DND-41 (cell line): ENCODE results near the gene KCNMA1.

ENCODE experiments used
- ATAC-seq: fragments of 200-7000 bp; cut with Tn5 transposase; 3 replicates; pipeline ENCODE4 v1.9.1; 2021; ENCODE audit warnings: low read depth; ENCODE audit not compliant: insufficient read depth
- DNase-seq: peaks from one replicate; pipeline ENCODE4 v3.0.0-alpha.2; 2020
- H2AFZ ChIP-seq: 2 replicates; pipeline ENCODE4 v1.6.0; 2012; ENCODE audit warnings: low read depth, low read length
- H3K27ac ChIP-seq: 2 replicates; pipeline ENCODE4 v1.5.1; 2012; ENCODE audit warnings: low read length, inconsistent platforms
- H3K27me3 ChIP-seq: fragments of 200-600 bp; sonication (generic); 2 replicates; pipeline ENCODE4 v1.6.0; 2012; ENCODE audit warnings: low read length, mild to moderate bottlenecking, inconsistent platforms; ENCODE audit not compliant: insufficient read depth, poor library complexity
- H3K36me3 ChIP-seq: 2 replicates; pipeline ENCODE4 v1.5.1; 2012; ENCODE audit warnings: low read length, inconsistent platforms; ENCODE audit not compliant: insufficient read depth
- H3K4me1 ChIP-seq: 2 replicates; pipeline ENCODE4 v1.5.1; 2012; ENCODE audit warnings: mild to moderate bottlenecking, low read length; ENCODE audit not compliant: insufficient read depth
- H3K4me2 ChIP-seq: 2 replicates; pipeline ENCODE4 v1.6.0; 2012; ENCODE audit warnings: mild to moderate bottlenecking, moderate library complexity, low read length, inconsistent platforms; ENCODE audit not compliant: insufficient read depth
- H3K4me3 ChIP-seq, 2 experiments: fragments of 200-600 bp in 1 of 2; shearing (Covaris generic) in 1 of 2; 2 replicates each; pipeline ENCODE4 v1.5.1; 2012 to 2016; ENCODE audit warnings: inconsistent platforms in 2 of 2, low read length in 2 of 2, mild to moderate bottlenecking in 2 of 2, low read depth in 1 of 2, moderate library complexity in 1 of 2
- H3K79me2 ChIP-seq: 2 replicates; pipeline ENCODE4 v1.6.0; 2012; ENCODE audit warnings: low read length, inconsistent platforms; ENCODE audit not compliant: insufficient read depth
- H3K9ac ChIP-seq: 2 replicates; pipeline ENCODE4 v1.6.0; 2012; ENCODE audit warnings: low read depth, mild to moderate bottlenecking, inconsistent platforms, low read length, moderate library complexity
- H3K9me3 ChIP-seq: 2 replicates; pipeline ENCODE4 v1.5.1; 2012; ENCODE audit warnings: low read length, moderate library complexity, mild to moderate bottlenecking, inconsistent platforms; ENCODE audit not compliant: insufficient read depth, severe bottlenecking
- H4K20me1 ChIP-seq: 2 replicates; pipeline ENCODE4 v1.6.0; 2012; ENCODE audit warnings: low read length; ENCODE audit not compliant: insufficient read depth
- EZH2 ChIP-seq: IDR thresholded peaks from 3 replicates; pipeline ENCODE4 v1.6.1; 2012; ENCODE audit warnings: borderline replicate concordance, low read depth, mild to moderate bottlenecking, moderate library complexity, low read length, inconsistent platforms; ENCODE audit not compliant: severe bottlenecking
- TF ChIP-seq, protein P1 (sequence below): IDR thresholded peaks from 2 replicates; pipeline ENCODE4 v1.5.1; 2012; ENCODE audit warnings: borderline replicate concordance, low read length, moderate library complexity, mild to moderate bottlenecking; ENCODE audit not compliant: poor library complexity, severe bottlenecking; ENCODE audit errors: extremely low read depth

KCNMA1 gene

DNA sequence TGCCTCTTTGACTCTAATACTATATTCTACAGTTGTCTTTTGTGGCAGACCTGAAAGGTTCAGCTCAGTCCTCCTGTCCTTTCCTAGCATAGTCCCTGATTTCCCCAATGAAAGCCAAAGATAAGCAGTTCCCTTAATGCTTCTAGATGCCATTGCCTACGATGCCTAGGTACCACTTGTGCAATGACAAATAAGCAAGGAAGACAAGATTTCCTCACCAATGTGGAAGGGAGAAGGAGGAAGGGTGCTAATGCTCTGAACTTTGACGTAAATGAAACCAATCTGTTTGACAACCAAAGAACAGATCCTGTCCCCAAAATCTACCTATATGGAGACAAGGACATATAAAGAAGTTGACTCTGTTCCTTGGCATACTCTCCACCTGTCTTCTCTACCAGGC lies 393.3 kb downstream of the KCNMA1 start:
- no peak for DNase-seq
- no peak for TF ChIP-seq EZH2
- TF ChIP-seq, protein P1, sequence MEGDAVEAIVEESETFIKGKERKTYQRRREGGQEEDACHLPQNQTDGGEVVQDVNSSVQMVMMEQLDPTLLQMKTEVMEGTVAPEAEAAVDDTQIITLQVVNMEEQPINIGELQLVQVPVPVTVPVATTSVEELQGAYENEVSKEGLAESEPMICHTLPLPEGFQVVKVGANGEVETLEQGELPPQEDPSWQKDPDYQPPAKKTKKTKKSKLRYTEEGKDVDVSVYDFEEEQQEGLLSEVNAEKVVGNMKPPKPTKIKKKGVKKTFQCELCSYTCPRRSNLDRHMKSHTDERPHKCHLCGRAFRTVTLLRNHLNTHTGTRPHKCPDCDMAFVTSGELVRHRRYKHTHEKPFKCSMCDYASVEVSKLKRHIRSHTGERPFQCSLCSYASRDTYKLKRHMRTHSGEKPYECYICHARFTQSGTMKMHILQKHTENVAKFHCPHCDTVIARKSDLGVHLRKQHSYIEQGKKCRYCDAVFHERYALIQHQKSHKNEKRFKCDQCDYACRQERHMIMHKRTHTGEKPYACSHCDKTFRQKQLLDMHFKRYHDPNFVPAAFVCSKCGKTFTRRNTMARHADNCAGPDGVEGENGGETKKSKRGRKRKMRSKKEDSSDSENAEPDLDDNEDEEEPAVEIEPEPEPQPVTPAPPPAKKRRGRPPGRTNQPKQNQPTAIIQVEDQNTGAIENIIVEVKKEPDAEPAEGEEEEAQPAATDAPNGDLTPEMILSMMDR: no peak

DNA sequence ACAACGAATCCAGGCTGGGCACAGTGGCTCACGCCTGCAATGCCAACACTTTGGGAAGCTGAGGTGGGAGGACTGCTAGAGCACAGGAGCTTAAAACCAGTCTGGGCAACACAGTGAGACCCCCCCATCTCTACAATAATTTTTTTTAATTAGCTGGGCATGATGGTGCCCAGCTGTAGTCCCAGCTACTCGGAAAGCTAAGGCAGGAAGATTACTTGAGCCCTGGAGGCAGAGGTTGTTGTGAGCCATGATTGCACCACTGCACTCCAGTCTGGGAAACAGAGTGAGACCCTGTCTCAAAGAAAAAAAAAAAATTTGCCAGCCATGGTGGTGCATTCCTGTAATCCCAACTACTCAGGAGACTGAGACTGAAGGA lies 396.3 kb downstream of the KCNMA1 start:
- H3K4me3 ChIP-seq: no peak overlapping the region
- TF ChIP-seq EZH2: no peak
- TF ChIP-seq, protein P1: no peak
- H3K36me3 ChIP-seq: no peaks in the 10 kb centered on the region
- no peak overlapping the region for H3K4me2 ChIP-seq
- DNase-seq: no peak
- H3K9me3 ChIP-seq: no peaks in the 10 kb centered on the region
- H3K79me2 ChIP-seq: no peaks in the 10 kb centered on the region
- no peak overlapping the region for H2AFZ ChIP-seq
- H4K20me1 ChIP-seq: no peaks in the 10 kb centered on the region
- no peak for ATAC-seq
- no peaks in the 10 kb centered on the region for H3K4me1 ChIP-seq
- no peak overlapping the region for H3K9ac ChIP-seq
- no peak overlapping the region for H3K27ac ChIP-seq
- H3K27me3 ChIP-seq: no peaks in the 10 kb centered on the region

More for the DNA sequence above, 393.3 kb downstream of the KCNMA1 start:
- Histone ChIP-seq H2AFZ (no peak overlapping the region), H3K9ac (no peak overlapping the region), H3K36me3 (no peaks in the 10 kb centered on the region), H4K20me1 (no peaks in the 10 kb centered on the region), H3K9me3 (no peaks in the 10 kb centered on the region), H3K4me3 (no peak overlapping the region), H3K79me2 (no peaks in the 10 kb centered on the region), H3K4me1 (no peaks in the 10 kb centered on the region), H3K4me2 (no peak overlapping the region), H3K27ac (no peak overlapping the region), H3K27me3 (no peaks in the 10 kb centered on the region)
- no peak for ATAC-seq

GRCh38 chr10:77240706-77241349 lies 396.8 kb downstream of the KCNMA1 start:
- Histone ChIP-seq H3K9ac (no peak overlapping the region), H2AFZ (no peak overlapping the region), H3K9me3 (no peaks in the 10 kb centered on the region), H4K20me1 (no peaks in the 10 kb centered on the region), H3K4me3 (no peak overlapping the region), H3K79me2 (no peaks in the 10 kb centered on the region), H3K4me2 (no peak overlapping the region), H3K36me3 (no peaks in the 10 kb centered on the region), H3K4me1 (no peaks in the 10 kb centered on the region), H3K27me3 (no peaks in the 10 kb centered on the region), H3K27ac (no peak overlapping the region)
- DNase-seq (no peak), ATAC-seq (no peak)
- TF ChIP-seq EZH2: no peak
- TF ChIP-seq, protein P1: no peak
